ENCODE measurements around the gene SGIP1.

Gene SGIP1

GRCh38 chr1:66559517-66559916 is 25.6 kb downstream of the SGIP1 start:
- peaks cover 28% of the 10 kb centered on the region for H3K4me1 Mint-ChIP-seq
- H3K27ac Mint-ChIP-seq = no peak overlapping the region
- peaks cover 6% of the 10 kb centered on the region for H3K27me3 Mint-ChIP-seq (ENCODE audit: low read depth, poor library complexity)
- TF ChIP-seq CTCF (IDR thresholded peaks at IDR 0.05) = no peak
- no peak overlapping the region for H3K4me3 Mint-ChIP-seq
- no peak for DNase-seq
- no peaks in the 10 kb centered on the region for H3K9me3 Mint-ChIP-seq
- H3K36me3 Mint-ChIP-seq (ENCODE audit: low read depth) = no peaks in the 10 kb centered on the region

GRCh38 chr1:66562561-66562960 is 28.6 kb downstream of the SGIP1 start:
- H3K4me3 Mint-ChIP-seq = no peak overlapping the region
- H3K36me3 Mint-ChIP-seq (ENCODE audit: low read depth) = no peaks in the 10 kb centered on the region
- H3K27ac Mint-ChIP-seq = peak overlapping the region; percentile 41
- no peak for TF ChIP-seq CTCF (IDR thresholded peaks at IDR 0.05)
- H3K4me1 Mint-ChIP-seq = peaks cover 25% of the 10 kb centered on the region
- peaks cover 4% of the 10 kb centered on the region for H3K27me3 Mint-ChIP-seq (ENCODE audit: low read depth, poor library complexity)
- DNase-seq = no peak
- peaks cover 9% of the 10 kb centered on the region for H3K9me3 Mint-ChIP-seq

- peaks cover 4% of the 10 kb centered on the region for H3K27me3 Mint-ChIP-seq (ENCODE audit: low read depth, poor library complexity)
- DNase-seq = no peak
- H3K36me3 Mint-ChIP-seq (ENCODE audit: low read depth) = no peaks in the 10 kb centered on the region
- peaks cover 24% of the 10 kb centered on the region for H3K4me1 Mint-ChIP-seq
- H3K9me3 Mint-ChIP-seq = peaks cover 16% of the 10 kb centered on the region
- no peak overlapping the region for H3K4me3 Mint-ChIP-seq
- H3K27ac Mint-ChIP-seq = peak overlapping the region; percentile 71
- TF ChIP-seq CTCF (IDR thresholded peaks at IDR 0.05) = no peak
Observed at GRCh38 chr1:66563094-66563800, 29.3 kb downstream of the SGIP1 start.

GRCh38 chr1:66563941-66564630 is 30.1 kb downstream of the SGIP1 start:
- Mint-ChIP-seq H3K4me1 (peaks cover 24% of the 10 kb centered on the region), H3K27ac (peak overlapping the region; percentile 71)

GRCh38 chr1:66570196-66570595 is 36.2 kb downstream of the SGIP1 start:
- Mint-ChIP-seq H3K4me3 (no peak overlapping the region), H3K9me3 (peaks cover 18% of the 10 kb centered on the region), H3K36me3 (ENCODE audit: low read depth) (no peaks in the 10 kb centered on the region), H3K27ac (no peak overlapping the region), H3K27me3 (ENCODE audit: low read depth, poor library complexity) (peaks cover 8% of the 10 kb centered on the region), H3K4me1 (no peaks in the 10 kb centered on the region)
- TF ChIP-seq CTCF (IDR thresholded peaks at IDR 0.05) = no peak
- DNase-seq = no peak

More at GRCh38 chr1:66563941-66564630, 30.1 kb downstream of the SGIP1 start:
- Mint-ChIP-seq H3K4me3 (no peak overlapping the region), H3K9me3 (peaks cover 18% of the 10 kb centered on the region), H3K36me3 (ENCODE audit: low read depth) (no peaks in the 10 kb centered on the region), H3K27me3 (ENCODE audit: low read depth, poor library complexity) (peaks cover 5% of the 10 kb centered on the region)
- no peak for DNase-seq
- no peak for TF ChIP-seq CTCF (IDR thresholded peaks at IDR 0.05)
